Stomach (tissue), 9 donors: ENCODE measurements around the gene SUSD5. TPM values are rescaled to one million over a fixed set of nuclear protein-coding genes. Genes with fewer than 3 reads are reported as not detected.

Experiments
- DNase-seq, 2 donors: peaks; one replicate each; pipeline versions ENCODE4 v3.0.0 to v3.0.0-alpha.2; 2013 to 2019
- H3K27ac ChIP-seq, 5 donors: fragments of 200-600 bp in 4 of 5; sonication (generic) in 4 of 5; one replicate each; pipeline ENCODE4 v1.5.1; 2013 to 2019; ENCODE audit warnings: mild to moderate bottlenecking in 1 of 5, moderate library complexity in 1 of 5
- H3K27me3 ChIP-seq, 3 donors: fragments of 200-600 bp; sonication (generic); one replicate each; pipeline ENCODE4 v1.5.1; 2017 to 2019; ENCODE audit warnings: mixed run types in 1 of 3
- H3K36me3 ChIP-seq, 4 donors: fragments of 200-600 bp; sonication (generic); 1 replicate in 3 of 4; 2 replicates in 1 of 4; pipeline ENCODE4 v1.5.1; 2016 to 2019
- H3K4me1 ChIP-seq, 4 donors: fragments of 200-600 bp; sonication (generic); one replicate each; pipeline ENCODE4 v1.5.1; 2016 to 2019
- H3K4me3 ChIP-seq, 4 donors: fragments of 200-600 bp; sonication (generic) in 3 of 4; one replicate each; pipeline ENCODE4 v1.5.1; 2016 to 2019; ENCODE audit warnings: mild to moderate bottlenecking in 1 of 4
- H3K9me3 ChIP-seq, 4 donors: fragments of 200-600 bp; sonication (generic); one replicate each; pipeline ENCODE4 v1.5.1; 2016 to 2019
- EP300 ChIP-seq: sonication (generic); formaldehyde crosslinking; IDR thresholded peaks from one replicate; pipeline ENCODE4 v1.6.1; 2017; ENCODE audit warnings: antibody characterized with exemption
- POLR2A ChIP-seq, 4 donors: fragments of 450-650 bp; IDR thresholded peaks; one replicate each; pipeline ENCODE4 v1.6.1; 2016; ENCODE audit warnings: antibody characterized with exemption in 4 of 4, control low read depth in 2 of 4, mild to moderate bottlenecking in 1 of 4, moderate library complexity in 1 of 4
- POLR2AphosphoS5 ChIP-seq, 3 donors: sonication (generic); formaldehyde crosslinking; IDR thresholded peaks; one replicate each; pipeline ENCODE4 v1.6.1; 2016; ENCODE audit warnings: antibody characterized with exemption in 3 of 3
- WGBS, 5 donors: extraction: QIAGEN DNeasy Blood & Tissue Kit in 3 of 5; methylation state at CpG; one replicate each; pipeline versions ENCODE4 v1.1.5 to v1.1.7; 2013 to 2018; 5-methylcytosine and 5-hydroxymethylcytosine counted together
- intact Hi-C: fragments of 100-400 bp; cut with DNase I; formaldehyde crosslinking; loops from one replicate; pipeline ENCODE4 v1.15.1; 2023; ENCODE audit warnings: low total_unique reads
- polyA plus RNA-seq, 3 donors: library from polyadenylated mRNA; stranded (reverse); fragments of 200-250 nt; gene quantifications; one replicate each; pipeline ENCODE4 v1.2.3, GENCODE V29; 2013
- total RNA-seq, 5 donors: library from RNA; depleted of rRNA; stranded (reverse); fragments of >200 nt; gene quantifications; one replicate each; pipeline versions ENCODE4 v1.1.0 to v1.2.3, GENCODE V29; 2014 to 2016
- TF ChIP-seq, protein P1 (sequence below), 7 experiments: fragments of 450-650 bp in 4 of 7; fragments of 200-600 bp in 3 of 7; sonication (generic) in 3 of 7; IDR thresholded peaks; one replicate each; pipeline ENCODE4 v1.5.1; 2016 to 2019; ENCODE audit warnings: antibody characterized with exemption in 7 of 7, control low read depth in 2 of 7, mild to moderate bottlenecking in 1 of 7
- donor health status: healthy with polysubstance abuse.
- donor health status: Bipolar disorder and iron deficiency.
- donor health status: healthy.

SUSD5 gene
- total and polyA plus RNA-seq, 8 donors: 0.25 to 4.6 (median 0.58) TPM; not detected in 3

DNA sequence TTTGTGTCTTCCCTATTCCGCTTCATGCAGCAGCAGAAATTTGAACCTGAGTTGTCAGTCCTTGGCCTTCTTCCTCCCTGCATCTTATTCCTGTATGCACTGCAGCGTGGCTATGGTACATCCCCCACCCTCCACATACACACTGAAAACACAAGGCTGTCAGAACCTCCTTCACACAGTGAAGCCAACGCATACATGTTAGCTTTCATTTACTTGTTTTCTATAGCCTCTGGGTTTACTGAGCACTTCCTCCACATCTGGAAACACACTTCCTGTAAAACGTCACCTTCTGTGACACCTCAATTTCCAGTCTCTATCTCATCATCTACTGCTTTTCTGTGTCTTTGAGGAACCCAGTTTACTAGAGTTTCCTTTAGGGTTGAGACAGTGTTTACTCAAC is 47.0 kb downstream of the SUSD5 start:
- TF ChIP-seq, protein P1, sequence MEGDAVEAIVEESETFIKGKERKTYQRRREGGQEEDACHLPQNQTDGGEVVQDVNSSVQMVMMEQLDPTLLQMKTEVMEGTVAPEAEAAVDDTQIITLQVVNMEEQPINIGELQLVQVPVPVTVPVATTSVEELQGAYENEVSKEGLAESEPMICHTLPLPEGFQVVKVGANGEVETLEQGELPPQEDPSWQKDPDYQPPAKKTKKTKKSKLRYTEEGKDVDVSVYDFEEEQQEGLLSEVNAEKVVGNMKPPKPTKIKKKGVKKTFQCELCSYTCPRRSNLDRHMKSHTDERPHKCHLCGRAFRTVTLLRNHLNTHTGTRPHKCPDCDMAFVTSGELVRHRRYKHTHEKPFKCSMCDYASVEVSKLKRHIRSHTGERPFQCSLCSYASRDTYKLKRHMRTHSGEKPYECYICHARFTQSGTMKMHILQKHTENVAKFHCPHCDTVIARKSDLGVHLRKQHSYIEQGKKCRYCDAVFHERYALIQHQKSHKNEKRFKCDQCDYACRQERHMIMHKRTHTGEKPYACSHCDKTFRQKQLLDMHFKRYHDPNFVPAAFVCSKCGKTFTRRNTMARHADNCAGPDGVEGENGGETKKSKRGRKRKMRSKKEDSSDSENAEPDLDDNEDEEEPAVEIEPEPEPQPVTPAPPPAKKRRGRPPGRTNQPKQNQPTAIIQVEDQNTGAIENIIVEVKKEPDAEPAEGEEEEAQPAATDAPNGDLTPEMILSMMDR (IDR thresholded peaks at IDR 0.05): no peak
- TF ChIP-seq POLR2A (IDR thresholded peaks at IDR 0.05) (no peak), POLR2AphosphoS5 (IDR thresholded peaks at IDR 0.05) (no peak), EP300 (no peak)
- Histone ChIP-seq H3K27ac (no peak overlapping the region), H3K27me3 (no peaks in the 10 kb centered on the region), H3K4me1 (peaks cover 0 to 11% (median 4%) of the 10 kb centered on the region in 4 donors), H3K9me3 (no peaks in the 10 kb centered on the region), H3K4me3 (no peak overlapping the region), H3K36me3 (no peaks in the 10 kb centered on the region)
- WGBS, 5 donors: 58 to 69% (median 67%) methylated on average over 4 of the region's 4 CpGs
- intact Hi-C loops: no loop called here
- DNase-seq: peak in 1 of 2 donors; percentile 19

DNA sequence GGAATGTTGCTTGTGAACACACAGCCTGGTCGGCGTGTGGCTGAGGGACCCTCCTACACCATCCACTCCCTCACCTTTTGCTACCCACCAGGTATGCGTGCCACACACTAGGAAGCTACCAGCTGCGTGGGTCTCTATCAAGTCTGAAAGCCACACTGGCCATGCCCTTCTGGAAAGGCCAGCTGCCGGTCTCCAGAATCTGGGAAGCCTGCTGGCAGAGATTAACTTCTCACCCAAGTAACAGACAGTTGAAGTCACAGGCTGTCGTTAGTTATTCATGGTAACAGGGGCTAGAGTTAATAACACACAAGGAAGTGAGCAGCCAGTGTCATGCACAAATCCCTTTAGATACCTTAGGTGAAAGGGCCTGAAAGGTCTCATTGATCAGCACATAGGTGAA is 48.1 kb downstream of the SUSD5 start:
- WGBS, 5 donors: 89 to 93% (median 91%) methylated on average over 6 of the region's 6 CpGs
- no peaks in the 10 kb centered on the region for H3K9me3 ChIP-seq
- peaks cover 0 to 11% (median 4%) of the 10 kb centered on the region in 4 donors for H3K4me1 ChIP-seq
- H3K27me3 ChIP-seq: no peaks in the 10 kb centered on the region
- intact Hi-C loops: no loop called here
- no peak for DNase-seq
- TF ChIP-seq EP300 (no peak), POLR2AphosphoS5 (IDR thresholded peaks at IDR 0.05) (no peak), POLR2A (IDR thresholded peaks at IDR 0.05) (no peak)
- TF ChIP-seq, protein P1 (IDR thresholded peaks at IDR 0.05): no peak
- no peaks in the 10 kb centered on the region for H3K36me3 ChIP-seq
- no peak overlapping the region for H3K4me3 ChIP-seq
- no peak overlapping the region for H3K27ac ChIP-seq

DNA sequence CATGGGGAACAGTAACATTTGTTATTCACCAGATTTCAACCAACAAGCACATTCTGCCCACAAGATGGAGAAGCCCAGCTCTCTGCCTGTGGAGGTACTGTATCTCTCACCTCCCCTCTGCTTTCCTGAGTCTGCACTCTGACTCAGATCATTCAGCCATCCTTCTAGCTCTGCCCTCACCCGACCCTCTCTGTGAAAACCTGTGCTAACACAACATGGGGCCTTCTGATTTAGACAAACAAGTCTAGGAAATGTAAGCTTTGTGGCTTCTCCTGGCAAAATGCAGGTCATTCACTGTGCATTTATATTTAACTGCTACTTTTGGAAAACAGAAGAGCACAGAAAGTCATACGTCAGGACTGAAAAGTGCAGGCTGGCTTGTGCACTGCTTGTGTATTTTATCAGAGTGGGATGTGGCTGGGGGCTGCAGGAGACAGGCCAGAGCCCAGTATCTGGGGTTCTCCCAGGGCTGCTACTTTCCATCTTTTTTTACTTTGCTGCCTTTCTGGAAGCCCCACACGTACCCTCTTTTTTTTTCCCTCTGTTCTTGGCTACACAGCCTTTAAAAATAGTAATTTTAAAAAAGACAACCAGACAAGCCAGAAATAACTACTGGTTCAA is 50.8 kb downstream of the SUSD5 start:
- WGBS, 5 donors: 44 to 56% (median 50%) methylated on average over 3 of the region's 3 CpGs

DNA sequence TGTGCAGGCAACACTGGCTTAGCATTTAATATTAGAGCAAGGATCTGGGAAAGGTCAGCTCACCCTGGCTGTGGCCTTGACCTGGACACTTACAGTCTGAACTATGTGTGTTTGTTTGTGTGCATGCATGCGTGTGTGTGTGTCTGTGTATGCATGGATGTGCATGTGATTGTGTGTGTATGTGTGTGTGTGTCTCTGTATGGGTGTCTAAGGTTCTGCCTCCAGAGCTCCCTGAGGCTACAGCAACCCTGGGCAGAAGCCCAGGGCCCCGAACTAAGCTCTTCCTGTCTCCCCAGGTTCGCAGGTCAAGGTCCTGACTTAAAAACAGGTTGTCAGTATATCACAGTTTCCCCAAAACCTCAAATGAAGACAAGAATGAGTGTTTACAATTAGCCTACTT is 51.3 kb downstream of the SUSD5 start:
- TF ChIP-seq POLR2A (IDR thresholded peaks at IDR 0.05) (no peak), POLR2AphosphoS5 (IDR thresholded peaks at IDR 0.05) (no peak), EP300 (no peak)
- TF ChIP-seq, protein P1 (IDR thresholded peaks at IDR 0.05): no peak

More for the DNA sequence above, 50.8 kb downstream of the SUSD5 start:
- H3K27ac ChIP-seq: peak overlapping the region in 1 of 5 donors; percentile 22
- intact Hi-C loops: no loop called here
- H3K4me3 ChIP-seq: no peak overlapping the region
- no peaks in the 10 kb centered on the region for H3K36me3 ChIP-seq
- peaks cover 0 to 11% (median 4%) of the 10 kb centered on the region in 4 donors for H3K4me1 ChIP-seq
- TF ChIP-seq, protein P1 (IDR thresholded peaks at IDR 0.05): no peak
- TF ChIP-seq EP300: no peak
- TF ChIP-seq POLR2A (IDR thresholded peaks at IDR 0.05): no peak
- no peak for TF ChIP-seq POLR2AphosphoS5 (IDR thresholded peaks at IDR 0.05)
- no peaks in the 10 kb centered on the region for H3K27me3 ChIP-seq
- H3K9me3 ChIP-seq: no peaks in the 10 kb centered on the region
- DNase-seq: no peak

More for the DNA sequence above, 51.3 kb downstream of the SUSD5 start:
- no peaks in the 10 kb centered on the region for H3K27me3 ChIP-seq
- 67 to 79% (median 73%) methylated on average over 3 of the region's 3 CpGs for WGBS, 5 donors
- intact Hi-C loops: no loop called here
- H3K4me3 ChIP-seq: no peak overlapping the region
- H3K27ac ChIP-seq: peak overlapping the region in 1 of 5 donors; percentile 22
- no peaks in the 10 kb centered on the region for H3K36me3 ChIP-seq
- peaks cover 0 to 11% (median 4%) of the 10 kb centered on the region in 4 donors for H3K4me1 ChIP-seq
- DNase-seq: no peak
- no peaks in the 10 kb centered on the region for H3K9me3 ChIP-seq
